ENCODE data around the gene ARNT2. TPM values are rescaled to one million over a fixed set of nuclear protein-coding genes. Genes with fewer than 3 reads are reported as not detected.

The ARNT2 gene
- total and polyA plus RNA-seq, 12 donors: 0.71 to 6.7 (median 4.0) TPM

- Histone ChIP-seq H3K4me1 (peaks cover 0 to 8% (median 0%) of the 10 kb centered on the region in 9 donors), H3K27ac (no peak overlapping the region), H3K9me3 (no peaks in the 10 kb centered on the region), H3K4me3 (no peak overlapping the region), H3K36me3 (no peaks in the 10 kb centered on the region), H3K27me3 (peaks cover 0 to 9% (median 0%) of the 10 kb centered on the region in 7 donors)
- no peak for DNase-seq
- no peak for TF ChIP-seq CTCF (IDR thresholded peaks at IDR 0.05)
- 96 to 97% methylated on average over 4 of the region's 4 CpGs for WGBS, 2 donors
- ATAC-seq: no peak
- intact Hi-C loops (cut with DNase I): loop anchor here (5.0 to 10.0 kb wide), 6 partner anchors 112 to 403 kb away; partner anchors contain the start of gene CEMIP (in 6 of the 10)
Measured at GRCh38 chr15:80569656-80570055, 165.5 kb downstream of the ARNT2 start.

- WGBS, 2 donors: 82 to 89% methylated on average over 6 of the region's 6 CpGs
- Histone ChIP-seq H3K9me3 (no peaks in the 10 kb centered on the region), H3K27me3 (peaks cover 0 to 9% (median 0%) of the 10 kb centered on the region in 7 donors), H3K36me3 (no peaks in the 10 kb centered on the region), H3K4me1 (peaks cover 0 to 8% (median 0%) of the 10 kb centered on the region in 9 donors), H3K4me3 (no peak overlapping the region), H3K27ac (no peak overlapping the region)
- intact Hi-C loops (cut with DNase I): loop anchor here in 3 of 10 donors (5.0 to 10.0 kb wide), 3 partner anchors 207 to 397 kb away; partner anchors contain the start of gene CEMIP (in 1 of the 3)
- TF ChIP-seq CTCF (IDR thresholded peaks at IDR 0.05): no peak
- ATAC-seq (no peak), DNase-seq (no peak)
Measured at GRCh38 chr15:80570553-80570952, 166.4 kb downstream of the ARNT2 start.

DNA sequence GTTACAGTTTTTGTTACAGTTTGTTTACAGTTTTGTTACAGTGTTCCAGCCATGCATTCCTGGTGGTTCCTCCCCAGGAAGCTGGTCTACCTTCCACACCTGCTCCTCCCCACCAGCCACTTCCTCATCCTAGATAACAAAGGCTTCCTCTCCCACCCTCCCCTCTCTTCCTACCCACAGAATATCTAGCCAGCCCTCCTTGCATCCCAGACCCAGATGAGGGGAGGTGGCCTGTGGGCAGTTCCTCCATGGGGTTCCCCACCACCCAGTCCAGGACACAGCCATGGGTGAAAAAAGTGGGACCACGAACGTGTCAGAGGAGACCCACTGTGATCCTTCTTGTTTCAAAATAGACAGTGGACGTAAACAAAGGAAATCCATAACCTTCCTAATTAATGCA is 168.2 kb downstream of the ARNT2 start:
- no peak overlapping the region for H3K4me3 ChIP-seq
- intact Hi-C loops (cut with DNase I): loop anchor here in 3 of 10 donors (5.0 to 10.0 kb wide), 3 partner anchors 205 to 395 kb away; partner anchors contain the start of gene CEMIP (in 1 of the 3)

GRCh38 chr15:80573606-80574005 is 169.4 kb downstream of the ARNT2 start:
- Histone ChIP-seq H3K9me3 (no peaks in the 10 kb centered on the region), H3K4me3 (no peak overlapping the region), H3K4me1 (no peaks in the 10 kb centered on the region), H3K27me3 (peaks cover 0 to 4% (median 0%) of the 10 kb centered on the region in 7 donors), H3K36me3 (no peaks in the 10 kb centered on the region), H3K27ac (no peak overlapping the region)
- WGBS, 2 donors: 82 to 89% methylated on average over 4 of the region's 4 CpGs
- no peak for ATAC-seq
- TF ChIP-seq CTCF (IDR thresholded peaks at IDR 0.05): no peak
- intact Hi-C loops (cut with DNase I): loop anchor here in 3 of 10 donors (5.0 to 10.0 kb wide), 3 partner anchors 204 to 394 kb away; partner anchors contain the start of gene CEMIP (in 1 of the 3)
- no peak for DNase-seq

More for the DNA sequence above, 168.2 kb downstream of the ARNT2 start:
- Histone ChIP-seq H3K27me3 (peaks cover 0 to 4% (median 0%) of the 10 kb centered on the region in 7 donors), H3K27ac (no peak overlapping the region), H3K9me3 (no peaks in the 10 kb centered on the region), H3K4me1 (peaks cover 0 to 8% (median 0%) of the 10 kb centered on the region in 9 donors), H3K36me3 (no peaks in the 10 kb centered on the region)
- 67 to 86% methylated on average over 3 of the region's 3 CpGs for WGBS, 2 donors
- DNase-seq: no peak
- TF ChIP-seq CTCF (IDR thresholded peaks at IDR 0.05): no peak
- no peak for ATAC-seq
